HEK293T (cell line): Measurements from ENCODE around the gene SAMD11.

Experiments used
- CTCF ChIA-PET: fragments of 350-600 bp; formaldehyde crosslinking; extraction: SDS; loops from one replicate; lab custom pipeline; 2021; ENCODE audit warnings: antibody characterized with exemption, inconsistent platforms; lab: Yijun Ruan, JAX
- POLR2A ChIA-PET: fragments of 350-600 bp; formaldehyde crosslinking; extraction: SDS; loops from one replicate; lab custom pipeline; 2020; ENCODE audit warnings: antibody characterized with exemption, inconsistent platforms; lab: Yijun Ruan, JAX
- DNase-seq: peaks from one replicate; pipeline ENCODE4 v3.0.0; 2012; ENCODE audit warnings: mixed read lengths; ENCODE audit errors: extremely low spot score
- ARNT ChIP-seq: fragments of 450-650 bp; IDR thresholded peaks from 2 replicates; pipeline ENCODE4 v1.6.1; 2017; ENCODE audit warnings: mild to moderate bottlenecking
- BHLHE40 ChIP-seq: fragments of 450-650 bp; IDR thresholded peaks from 2 replicates; pipeline ENCODE4 v1.6.1; 2016; ENCODE audit warnings: mild to moderate bottlenecking, moderate library complexity, borderline replicate concordance
- CTBP1 ChIP-seq: fragments of 450-650 bp; IDR thresholded peaks from 2 replicates; pipeline ENCODE4 v1.6.1; 2016; ENCODE audit warnings: borderline replicate concordance
- ELF4 ChIP-seq: fragments of 450-650 bp; IDR thresholded peaks from 2 replicates; pipeline ENCODE4 v1.6.1; 2017; ENCODE audit warnings: antibody characterized with exemption
- FOXA1 ChIP-seq: fragments of 450-650 bp; IDR thresholded peaks from 2 replicates; pipeline ENCODE4 v1.6.1; 2016; ENCODE audit warnings: mild to moderate bottlenecking
- FOXM1 ChIP-seq: fragments of 450-650 bp; IDR thresholded peaks from 2 replicates; pipeline ENCODE4 v1.6.1; 2017; ENCODE audit warnings: mild to moderate bottlenecking, borderline replicate concordance
- HDGF ChIP-seq: fragments of 450-650 bp; IDR thresholded peaks from 2 replicates; pipeline ENCODE4 v1.6.1; 2017; ENCODE audit warnings: antibody characterized with exemption, borderline replicate concordance
- L3MBTL2 ChIP-seq: fragments of 450-650 bp; conservative IDR thresholded peaks from 2 replicates; pipeline ENCODE4 v1.6.1; 2016; ENCODE audit warnings: mild to moderate bottlenecking
- NFRKB ChIP-seq: fragments of 450-650 bp; IDR thresholded peaks from 2 replicates; pipeline ENCODE4 v1.6.1; 2016; ENCODE audit warnings: mild to moderate bottlenecking, moderate library complexity
- PKNOX1 ChIP-seq: fragments of 450-650 bp; IDR thresholded peaks from 2 replicates; pipeline ENCODE4 v1.6.1; 2016
- SP1 ChIP-seq: fragments of 450-650 bp; IDR thresholded peaks from 2 replicates; pipeline ENCODE4 v1.6.1; 2017
- SUZ12 ChIP-seq: fragments of 450-650 bp; IDR thresholded peaks from 2 replicates; pipeline ENCODE4 v1.6.1; 2016; ENCODE audit warnings: mild to moderate bottlenecking
- TARDBP ChIP-seq: fragments of 450-650 bp; IDR thresholded peaks from 2 replicates; pipeline ENCODE4 v1.6.1; 2016
- ZNF384 ChIP-seq: fragments of 450-650 bp; IDR thresholded peaks from 2 replicates; pipeline ENCODE4 v1.6.1; 2016

Gene SAMD11

GRCh38 chr1:963301-963651 is 39.6 kb downstream of the SAMD11 start:
- TF ChIP-seq CTBP1: no peak
- no peak for DNase-seq
- POLR2A ChIA-PET: interaction anchor here (1.0 kb wide), 1 partner anchor 21 kb away, joined by 3 read pairs; no protein-coding TSS in a partner anchor
- CTCF ChIA-PET: no interaction called here

GRCh38 chr1:963746-964525 is 40.2 kb downstream of the SAMD11 start:
- no peak for TF ChIP-seq FOXM1
- TF ChIP-seq ELF4: no peak
- no peak for TF ChIP-seq PKNOX1
- no peak for TF ChIP-seq L3MBTL2
- TF ChIP-seq FOXA1: no peak
- no peak for TF ChIP-seq HDGF
- no peak for TF ChIP-seq SP1
- DNase-seq: no peak
- ChIA-PET POLR2A (interaction anchor here (1.0 kb wide), 1 partner anchor 22 kb away, joined by 3 read pairs; no protein-coding TSS in a partner anchor), CTCF (no interaction called here)

- ChIA-PET POLR2A (no interaction called here), CTCF (no interaction called here)
- TF ChIP-seq FOXM1 (no peak), SP1 (no peak)
- DNase-seq: no peak
These were observed 41.2 kb downstream of the SAMD11 start for GRCh38 chr1:964691-965525.

GRCh38 chr1:965526-966134 is 41.9 kb downstream of the SAMD11 start:
- ChIA-PET CTCF (no interaction called here), POLR2A (no interaction called here)
- DNase-seq: no peak
- TF ChIP-seq ZNF384: no peak
- no peak for TF ChIP-seq PKNOX1
- TF ChIP-seq SUZ12: no peak
- no peak for TF ChIP-seq BHLHE40
- no peak for TF ChIP-seq NFRKB
- no peak for TF ChIP-seq ELF4

- ChIA-PET CTCF (interaction anchor here (0.5 to 0.9 kb wide), 2 partner anchors 14 to 28 kb away, joined by 3 read pairs; no protein-coding TSS in a partner anchor), POLR2A (interaction anchor here (0.6 to 2.0 kb wide), 6 partner anchors 14 to 62 kb away, joined by 3 to 7 read pairs (median 3); no protein-coding TSS in a partner anchor)
- TF ChIP-seq ELF4: no peak
- TF ChIP-seq ZNF384: no peak
- no peak for DNase-seq
These were observed 42.5 kb downstream of the SAMD11 start, which contains the start of gene PLEKHN1 for GRCh38 chr1:966135-966703. Gene PLEKHN1, plus strand, starts transcription at chr1:966482. Its CDS starts 50 bp downstream, at chr1:966532.

- peak; percentile 61 for DNase-seq
- CTCF ChIA-PET: interaction anchor here (0.5 to 1.5 kb wide), 3 partner anchors 9 to 28 kb away, joined by 3 to 6 read pairs (median 3); no protein-coding TSS in a partner anchor
- POLR2A ChIA-PET: interaction anchor here (0.6 to 2.0 kb wide), 9 partner anchors 13 to 92 kb away, joined by 3 to 7 read pairs (median 3); no protein-coding TSS in a partner anchor
- TF ChIP-seq NFRKB (no peak), TARDBP (no peak), ARNT (no peak), PKNOX1 (no peak)
These were observed 43.1 kb downstream of the SAMD11 start for GRCh38 chr1:966704-967300.
